Subcutaneous abdominal adipose tissue (tissue), 5 donors: Measurements from ENCODE around the gene AQP6.
"Not testable (repeated sequence)": the region's sequence is repeated elsewhere in the genome, so short reads cannot be mapped to it uniquely, and the experiment has no call there.

Source experiments
- H3K27ac ChIP-seq: one replicate; pipeline ENCODE4 v1.7.0; 2013; ENCODE audit warnings: low read depth, mild to moderate bottlenecking, inconsistent platforms, low read length, moderate library complexity
- H3K27me3 ChIP-seq, 5 donors: one replicate each; pipeline ENCODE4 v1.7.0; 2013; ENCODE audit warnings: low read length in 5 of 5, inconsistent platforms in 1 of 5; ENCODE audit not compliant: control insufficient read depth in 5 of 5, insufficient read depth in 4 of 5
- H3K36me3 ChIP-seq, 5 donors: one replicate each; pipeline ENCODE4 v1.7.0; 2013; ENCODE audit warnings: low read length in 5 of 5; ENCODE audit not compliant: control insufficient read depth in 5 of 5, insufficient read depth in 5 of 5
- H3K4me1 ChIP-seq, 5 donors: one replicate each; pipeline ENCODE4 v1.7.0; 2013; ENCODE audit warnings: low read length in 5 of 5, mild to moderate bottlenecking in 3 of 5, moderate library complexity in 1 of 5; ENCODE audit not compliant: control insufficient read depth in 5 of 5, insufficient read depth in 5 of 5
- H3K4me3 ChIP-seq, 5 donors: one replicate each; pipeline ENCODE4 v1.7.0; 2013; ENCODE audit warnings: low read length in 5 of 5, low read depth in 1 of 5
- H3K9ac ChIP-seq, 5 donors: one replicate each; pipeline ENCODE4 v1.7.0; 2013; ENCODE audit warnings: low read length in 5 of 5, mild to moderate bottlenecking in 4 of 5, moderate library complexity in 3 of 5
- H3K9me3 ChIP-seq, 5 donors: one replicate each; pipeline ENCODE4 v1.7.0; 2013; ENCODE audit warnings: low read length in 5 of 5; ENCODE audit not compliant: control insufficient read depth in 5 of 5
- donor health status: healthy.
- donor health status: healthy.
- donor health status: healthy.
- donor health status: healthy.
- donor health status: healthy.

AQP6 gene

GRCh38 chr12:49979791-49980190 lies 7.0 kb downstream of the AQP6 start:
- H3K27ac ChIP-seq = no peak overlapping the region
- H3K9ac ChIP-seq = no peak overlapping the region
- H3K36me3 ChIP-seq = no peaks in the 10 kb centered on the region
- H3K27me3 ChIP-seq = peaks cover 0 to 9% (median 4%) of the 10 kb centered on the region in 5 donors
- no peaks in the 10 kb centered on the region for H3K9me3 ChIP-seq
- H3K4me3 ChIP-seq = no peak overlapping the region
- H3K4me1 ChIP-seq = peaks cover 2 to 13% (median 7%) of the 10 kb centered on the region in 5 donors

DNA sequence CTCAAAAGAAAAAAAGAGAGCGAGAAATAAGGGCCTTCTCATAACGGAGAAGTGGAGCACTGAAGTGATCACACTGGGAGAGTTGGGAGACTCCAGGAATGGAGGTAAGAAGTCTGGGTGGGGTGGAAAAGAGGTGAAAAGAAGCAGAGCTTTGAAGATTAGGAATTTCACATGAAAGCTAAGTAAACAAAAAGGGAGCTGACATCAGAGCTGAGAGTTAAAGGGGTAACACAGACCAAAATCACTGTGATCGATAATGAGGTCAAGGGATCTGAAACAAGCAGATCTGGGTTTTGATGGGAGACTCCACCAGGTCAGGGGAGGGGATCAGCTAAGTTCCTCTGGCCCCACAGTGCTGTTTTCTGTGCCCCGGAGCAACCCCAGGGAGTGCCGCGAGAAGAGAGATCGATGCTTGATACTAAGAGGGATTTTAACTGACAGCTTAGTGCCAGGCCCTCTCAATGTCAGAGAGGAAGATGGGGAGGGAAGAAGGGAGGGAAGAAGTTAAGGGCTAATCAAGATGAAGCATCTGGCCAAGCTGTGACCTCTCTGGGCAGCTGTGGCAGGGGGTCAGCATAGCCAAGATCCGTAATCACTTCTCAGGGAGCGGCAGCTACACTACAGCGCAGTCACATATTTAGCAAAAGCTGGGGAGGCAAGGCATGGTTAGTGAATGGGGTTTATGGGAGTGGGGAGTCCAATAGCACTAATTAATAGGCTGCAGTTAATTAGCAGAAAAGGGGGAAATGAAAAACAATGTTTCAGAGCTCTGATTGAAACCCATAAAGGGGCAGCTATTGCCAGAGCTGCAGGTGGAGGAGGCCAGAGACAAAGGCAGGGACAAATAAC lies 8.0 kb downstream of the AQP6 start:
- no peaks in the 10 kb centered on the region for H3K36me3 ChIP-seq
- no peak overlapping the region for H3K4me3 ChIP-seq
- no peaks in the 10 kb centered on the region for H3K9me3 ChIP-seq
- H3K9ac ChIP-seq = no peak overlapping the region
- H3K27me3 ChIP-seq = peaks cover 0 to 9% (median 3%) of the 10 kb centered on the region in 5 donors
- no peak overlapping the region for H3K27ac ChIP-seq
- H3K4me1 ChIP-seq = peaks cover 0 to 9% (median 2%) of the 10 kb centered on the region in 5 donors

GRCh38 chr12:49982246-49983087 lies 9.7 kb downstream of the AQP6 start:
- Histone ChIP-seq H3K9me3 (no peaks in the 10 kb centered on the region), H3K9ac (no peak overlapping the region), H3K4me3 (no peak overlapping the region), H3K4me1 (peaks cover 0 to 9% (median 2%) of the 10 kb centered on the region in 5 donors), H3K27me3 (peaks cover 0 to 9% (median 0%) of the 10 kb centered on the region in 5 donors), H3K36me3 (no peaks in the 10 kb centered on the region), H3K27ac (no peak overlapping the region)

DNA sequence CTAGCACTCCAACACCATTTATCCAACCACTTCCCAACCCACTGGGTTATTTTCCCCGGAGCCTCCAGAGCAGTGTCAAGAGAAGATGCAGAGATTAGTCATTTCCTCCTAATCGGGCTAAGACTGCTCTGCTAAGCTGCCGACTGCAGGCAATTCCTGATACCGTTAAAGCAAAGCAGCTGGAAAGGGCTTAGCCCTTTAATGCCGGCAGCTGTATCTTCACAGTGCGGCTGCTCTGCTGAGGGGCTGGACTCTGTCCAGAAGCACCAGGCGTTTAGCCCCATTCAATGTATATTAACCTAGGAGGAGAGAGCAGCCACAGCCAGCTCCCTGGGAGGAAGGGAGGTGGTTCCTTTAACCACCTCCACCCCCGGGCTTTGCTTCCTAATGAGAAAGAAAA lies 11.1 kb downstream of the AQP6 start:
- H3K27ac ChIP-seq = no peak overlapping the region
- peaks cover 0 to 3% (median 0%) of the 10 kb centered on the region in 5 donors for H3K36me3 ChIP-seq
- H3K9ac ChIP-seq = peak overlapping the region in 1 of 5 donors; percentile 28

DNA sequence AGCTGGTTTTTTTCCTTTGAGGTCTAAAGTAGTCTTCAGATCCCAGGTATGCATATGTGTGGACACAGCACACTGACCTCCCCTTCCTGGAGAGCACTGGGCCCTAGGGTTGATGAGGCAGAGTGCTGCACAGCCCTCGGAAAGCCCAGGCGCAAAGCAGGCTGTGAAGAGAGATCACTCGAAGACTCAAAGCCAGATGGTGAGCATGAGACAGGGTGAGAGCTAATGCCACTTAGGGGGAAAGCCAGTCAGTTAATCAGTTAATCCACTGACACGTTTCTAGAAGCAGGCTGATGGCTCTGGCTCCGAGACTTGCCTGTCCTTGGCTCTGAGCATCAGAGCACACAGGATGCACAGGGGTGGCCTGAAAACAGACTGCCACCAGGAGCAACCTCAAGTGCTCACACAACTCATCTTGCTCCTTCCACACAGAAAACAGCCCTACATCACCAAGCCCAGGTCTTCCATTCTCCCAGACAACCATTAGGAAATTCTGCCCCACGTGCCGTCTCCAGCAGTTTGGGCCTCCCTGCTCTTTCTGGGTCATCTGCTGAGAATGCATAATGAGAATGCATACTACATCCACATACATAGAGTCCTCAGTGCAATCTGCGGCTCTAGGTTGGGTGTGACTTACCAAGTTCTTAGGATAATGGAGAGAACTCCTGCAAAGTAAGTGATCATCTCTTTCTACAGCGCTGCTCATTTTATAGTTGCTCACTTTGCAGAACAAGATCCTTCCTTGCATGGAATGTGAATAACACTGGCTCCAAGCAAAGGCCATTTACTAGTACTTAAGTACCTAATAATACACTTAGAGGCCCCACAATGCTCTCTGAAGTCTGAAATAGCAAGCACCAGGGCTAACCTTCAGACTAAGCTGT lies 12.0 kb downstream of the AQP6 start:
- Histone ChIP-seq H3K9me3 (no peaks in the 10 kb centered on the region), H3K9ac (no peak overlapping the region), H3K27me3 (peaks cover 0 to 4% (median 0%) of the 10 kb centered on the region in 5 donors), H3K4me3 (no peak overlapping the region), H3K27ac (no peak overlapping the region), H3K36me3 (peaks cover 0 to 3% (median 0%) of the 10 kb centered on the region in 5 donors), H3K4me1 (peaks cover 0 to 6% (median 2%) of the 10 kb centered on the region in 5 donors)

More for the DNA sequence above, 11.1 kb downstream of the AQP6 start:
- Histone ChIP-seq H3K4me1 (peaks cover 0 to 6% (median 2%) of the 10 kb centered on the region in 5 donors), H3K9me3 (no peaks in the 10 kb centered on the region), H3K27me3 (peaks cover 0 to 4% (median 0%) of the 10 kb centered on the region in 5 donors), H3K4me3 (no peak overlapping the region)

DNA sequence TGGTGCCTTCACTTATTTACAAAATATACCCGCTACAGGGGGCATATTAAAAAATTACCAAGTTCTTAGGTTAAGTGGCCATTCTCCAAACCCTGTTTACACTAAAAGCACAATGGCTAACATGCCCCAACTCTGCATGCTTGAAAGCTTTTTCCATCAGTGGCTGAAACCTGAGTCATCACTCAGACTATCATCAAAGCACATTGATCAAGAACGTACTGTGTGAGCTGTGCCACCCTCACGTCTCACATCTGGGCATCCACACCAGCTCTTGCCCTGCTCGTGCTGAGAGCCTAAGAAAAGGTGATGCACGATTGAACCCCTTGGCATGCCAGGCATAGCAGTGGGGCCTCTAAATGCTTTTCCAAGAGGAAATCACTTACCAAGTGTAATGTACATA lies 13.2 kb downstream of the AQP6 start:
- no peak overlapping the region for H3K4me3 ChIP-seq

GRCh38 chr12:49986476-49986875 lies 13.7 kb downstream of the AQP6 start:
- not testable (repeated sequence) for H3K9ac ChIP-seq, H3K36me3 ChIP-seq, H3K27ac ChIP-seq, H3K4me1 ChIP-seq, H3K4me3 ChIP-seq, H3K9me3 ChIP-seq, H3K27me3 ChIP-seq

More for the DNA sequence above, 13.2 kb downstream of the AQP6 start:
- Histone ChIP-seq H3K27ac (no peak overlapping the region), H3K9ac (no peak overlapping the region), H3K4me1 (peaks cover 0 to 6% (median 2%) of the 10 kb centered on the region in 5 donors), H3K27me3 (peaks cover 0 to 4% (median 0%) of the 10 kb centered on the region in 5 donors), H3K9me3 (no peaks in the 10 kb centered on the region), H3K36me3 (peaks cover 0 to 3% (median 2%) of the 10 kb centered on the region in 5 donors)

GRCh38 chr12:49987625-49988303 lies 15.0 kb downstream of the AQP6 start:
- no peaks in the 10 kb centered on the region for H3K9me3 ChIP-seq
- peaks cover 4 to 14% (median 4%) of the 10 kb centered on the region in 5 donors for H3K36me3 ChIP-seq
- no peak overlapping the region for H3K4me3 ChIP-seq
- H3K9ac ChIP-seq = no peak overlapping the region
- peaks cover 0 to 4% (median 0%) of the 10 kb centered on the region in 5 donors for H3K27me3 ChIP-seq
- peaks cover 0 to 6% (median 2%) of the 10 kb centered on the region in 5 donors for H3K4me1 ChIP-seq
- H3K27ac ChIP-seq = no peak overlapping the region

- H3K9ac ChIP-seq, H3K9me3 ChIP-seq, H3K27ac ChIP-seq, H3K4me3 ChIP-seq, H3K4me1 ChIP-seq, H3K27me3 ChIP-seq: not testable (repeated sequence)
- peaks cover 4 to 27% (median 6%) of the 10 kb centered on the region in 5 donors for H3K36me3 ChIP-seq
These were observed 16.7 kb downstream of the AQP6 start for GRCh38 chr12:49989400-49989799.
